Endometrial microvascular endothelial cells (primary cell): Measurements from ENCODE around the gene MEF2A. TPM values are rescaled to one million over a fixed set of nuclear protein-coding genes. Genes with fewer than 3 reads are reported as not detected.

ENCODE experiments used
- in situ Hi-C: cut with HindIII; loops from 2 replicates; pipeline ENCODE4 v1.10.0; 2017; ENCODE audit warnings: low sequenced_read_pairs, low pct_unique_long_range_greater_than_20kb; ENCODE audit errors: inconsistent ontology term
- total RNA-seq: library from RNA; depleted of rRNA; stranded (reverse); fragments of >200 nt; gene quantifications from one replicate; pipeline ENCODE4 v1.2.3, GENCODE V29; 2015; ENCODE audit errors: inconsistent ontology term

MEF2A gene
- total RNA-seq, 1 donor from 2014 or later: 28.8 TPM

DNA sequence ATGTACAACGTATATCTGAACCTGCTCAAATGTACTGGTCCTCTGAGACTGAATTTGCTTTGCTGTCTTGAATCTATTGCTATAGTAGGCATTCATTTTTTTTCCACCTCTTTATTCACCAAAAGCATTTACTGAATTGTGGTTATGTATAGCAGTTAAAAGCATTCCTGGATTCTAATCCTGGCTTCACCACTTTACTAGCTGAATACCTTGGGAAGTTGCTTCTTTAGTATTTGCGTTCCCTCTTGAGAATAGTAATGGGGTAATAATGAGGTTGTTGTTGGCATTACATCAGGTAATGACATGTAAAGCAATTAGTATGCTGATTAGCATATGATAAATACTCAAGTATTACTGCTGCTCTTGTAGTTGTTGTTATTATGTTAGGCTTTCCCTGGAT lies 29.1 kb downstream of the MEF2A start:
- in situ Hi-C loops: no loop called here

DNA sequence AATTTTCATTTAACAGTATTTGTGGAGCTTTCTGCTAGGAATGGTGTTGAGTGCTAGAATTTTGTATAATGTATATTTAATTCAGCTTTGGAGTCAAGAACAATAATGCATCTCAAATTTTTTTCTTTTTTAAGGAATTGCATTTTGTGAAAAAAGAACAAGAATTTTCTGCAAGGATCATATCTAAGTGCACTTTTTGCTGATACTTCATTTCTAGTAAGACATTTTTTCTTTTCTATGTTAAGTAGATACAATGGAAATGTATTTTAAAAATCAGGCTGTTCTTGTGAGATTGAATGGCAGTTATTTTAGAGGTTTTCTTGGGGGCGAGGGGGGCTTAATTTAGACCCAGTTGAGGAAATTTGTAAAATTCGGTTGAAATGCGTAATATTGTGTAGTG lies 32.5 kb downstream of the MEF2A start:
- in situ Hi-C loops: no loop called here

DNA sequence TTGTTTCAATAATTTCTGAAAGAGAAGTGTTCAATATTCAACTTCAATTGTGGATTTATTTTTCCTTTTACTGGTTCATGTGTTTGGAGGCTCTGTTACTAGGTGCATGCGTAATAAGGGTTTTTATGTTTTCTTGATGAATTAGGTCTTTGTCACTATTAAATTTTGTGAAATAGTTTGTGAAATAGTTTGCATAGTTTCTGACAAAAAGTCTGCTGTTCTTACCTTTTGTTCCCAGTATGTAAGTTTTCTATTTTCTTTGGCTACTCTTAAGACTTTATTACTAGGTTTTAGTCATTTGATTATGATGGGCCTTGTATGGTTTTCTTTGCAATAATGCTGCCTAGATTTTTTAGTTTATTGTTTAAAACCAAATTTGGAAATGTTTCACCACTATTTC lies 38.0 kb downstream of the MEF2A start:
- in situ Hi-C loops: no loop called here

DNA sequence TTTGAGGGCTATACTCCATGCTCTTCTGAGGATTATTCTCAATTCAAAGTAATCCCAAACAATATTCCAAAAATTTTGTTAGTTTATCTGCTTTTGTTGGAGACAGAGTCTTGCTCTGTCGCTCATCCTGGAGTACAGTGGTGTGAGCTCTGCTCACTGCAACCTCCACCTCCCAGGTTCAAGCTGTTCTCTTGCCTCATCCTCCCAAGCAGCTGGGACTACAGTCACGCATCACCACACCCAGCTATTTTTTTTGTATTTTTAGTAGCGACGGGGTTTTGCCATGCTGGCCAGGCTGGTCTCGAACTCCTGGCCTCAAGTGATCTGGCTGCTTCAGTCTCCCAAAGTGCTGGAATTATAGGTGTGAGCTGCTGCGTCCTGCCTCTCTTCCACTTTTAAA lies 39.1 kb downstream of the MEF2A start:
- in situ Hi-C loops: no loop called here

DNA sequence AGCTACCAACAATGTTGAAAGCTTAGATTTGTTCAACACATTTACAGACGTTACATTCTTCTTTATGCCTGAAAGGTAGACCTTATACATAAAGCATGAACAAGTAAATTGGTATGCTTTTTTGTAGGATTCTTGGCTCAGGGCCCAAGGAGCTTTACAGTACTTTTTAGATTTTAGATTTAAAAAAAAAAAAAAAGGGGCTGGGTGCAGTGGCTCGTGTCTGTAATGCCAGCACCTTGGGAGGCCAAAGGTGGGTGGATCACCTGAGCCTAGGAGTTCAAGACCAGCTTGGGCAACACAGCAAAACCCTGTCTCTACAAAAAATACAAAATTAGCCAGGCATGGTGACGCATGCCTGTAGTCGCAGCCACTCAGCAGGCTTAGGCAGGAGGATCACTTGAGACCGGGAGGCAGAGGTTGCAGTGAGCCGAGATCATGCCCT lies 39.7 kb downstream of the MEF2A start:
- in situ Hi-C loops: no loop called here

DNA sequence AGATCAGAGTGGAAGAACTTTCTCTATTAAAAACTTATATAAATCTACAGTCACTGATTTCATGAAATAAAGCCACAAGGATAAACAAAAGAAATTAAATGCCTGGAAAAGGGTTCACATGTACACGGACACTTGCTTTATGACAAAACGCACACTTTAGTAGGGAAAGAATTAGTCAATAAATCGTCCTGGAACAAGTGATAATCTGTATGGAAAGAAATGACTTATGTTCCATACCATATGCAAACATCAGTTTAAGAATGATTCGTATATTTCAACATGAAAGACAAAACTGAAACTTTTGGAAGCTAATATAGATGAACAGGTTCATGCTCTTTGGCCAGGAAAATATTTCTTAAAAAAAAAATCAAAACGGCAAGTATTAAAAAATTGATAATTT lies 40.2 kb downstream of the MEF2A start:
- in situ Hi-C loops: no loop called here

DNA sequence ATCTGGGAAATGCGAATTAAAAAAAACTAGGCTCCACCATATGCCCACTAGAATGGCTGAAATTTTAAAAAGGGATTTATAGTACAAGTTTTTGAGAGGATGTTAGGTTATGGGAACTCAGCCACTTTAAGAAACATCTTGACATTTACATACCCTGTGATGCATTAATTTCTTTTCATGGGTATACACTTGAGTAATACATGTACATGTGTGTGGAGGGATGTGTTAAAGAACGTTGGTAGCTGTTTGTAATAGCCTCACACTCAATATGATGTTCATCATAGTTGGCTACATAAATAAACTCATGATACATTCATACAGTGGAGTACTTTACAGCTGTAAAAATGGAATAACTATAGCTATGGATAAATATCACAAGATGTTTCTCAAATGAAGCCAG lies 40.9 kb downstream of the MEF2A start:
- in situ Hi-C loops: no loop called here

DNA sequence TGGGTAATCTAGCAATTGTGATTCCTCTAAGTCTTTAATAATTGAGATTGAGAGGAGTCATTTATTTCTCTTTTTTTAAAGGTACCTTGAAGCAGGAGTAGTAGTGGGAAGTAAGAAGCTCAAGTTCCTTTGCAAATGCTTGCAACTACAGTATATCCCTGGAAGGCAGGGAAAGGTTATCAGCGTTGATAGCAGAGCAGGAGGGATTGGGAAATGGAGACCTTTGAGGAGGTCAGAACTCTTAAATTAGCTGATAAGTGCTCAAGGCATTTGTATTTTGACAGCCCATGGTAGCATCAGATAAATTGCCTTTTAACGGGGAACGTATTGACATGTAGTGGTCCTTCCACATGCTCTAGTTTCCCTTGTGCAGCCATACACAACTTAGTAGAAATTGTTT lies 47.7 kb downstream of the MEF2A start:
- in situ Hi-C loops: no loop called here

DNA sequence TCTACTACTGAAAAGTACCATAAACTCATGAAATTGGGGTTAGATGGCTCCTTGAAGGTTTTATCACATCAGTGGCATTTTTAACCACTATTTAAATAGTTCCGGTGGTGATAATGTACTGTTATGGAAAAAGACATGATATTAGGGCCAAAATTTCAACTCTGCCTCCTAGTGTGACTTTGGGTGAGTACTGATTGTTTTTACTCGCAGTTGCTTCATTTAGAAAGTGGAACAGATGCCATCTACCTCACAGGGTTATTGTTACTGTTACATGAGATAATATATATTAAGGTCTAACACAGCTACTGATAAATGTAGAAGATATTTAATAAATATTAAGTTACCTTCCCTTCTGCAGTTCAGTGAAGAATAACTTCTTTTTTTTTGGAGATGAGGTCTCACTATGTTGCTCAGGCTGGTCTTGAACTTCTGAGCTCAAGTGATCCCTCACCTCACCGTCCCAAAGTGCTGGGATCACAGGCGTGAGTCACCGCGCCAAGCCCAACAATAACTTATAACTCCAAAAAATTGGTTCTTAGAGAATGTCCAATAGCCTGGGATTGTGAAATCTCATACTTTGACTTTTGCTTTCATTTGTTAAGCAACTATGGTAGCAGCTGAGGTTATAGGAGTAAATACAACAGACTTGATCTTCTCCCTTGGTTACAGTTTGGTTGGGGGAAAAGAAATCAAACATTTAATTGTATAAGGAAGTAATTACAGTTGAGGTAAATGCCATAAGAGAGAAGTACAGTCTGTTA lies 48.3 kb downstream of the MEF2A start:
- in situ Hi-C loops: no loop called here

DNA sequence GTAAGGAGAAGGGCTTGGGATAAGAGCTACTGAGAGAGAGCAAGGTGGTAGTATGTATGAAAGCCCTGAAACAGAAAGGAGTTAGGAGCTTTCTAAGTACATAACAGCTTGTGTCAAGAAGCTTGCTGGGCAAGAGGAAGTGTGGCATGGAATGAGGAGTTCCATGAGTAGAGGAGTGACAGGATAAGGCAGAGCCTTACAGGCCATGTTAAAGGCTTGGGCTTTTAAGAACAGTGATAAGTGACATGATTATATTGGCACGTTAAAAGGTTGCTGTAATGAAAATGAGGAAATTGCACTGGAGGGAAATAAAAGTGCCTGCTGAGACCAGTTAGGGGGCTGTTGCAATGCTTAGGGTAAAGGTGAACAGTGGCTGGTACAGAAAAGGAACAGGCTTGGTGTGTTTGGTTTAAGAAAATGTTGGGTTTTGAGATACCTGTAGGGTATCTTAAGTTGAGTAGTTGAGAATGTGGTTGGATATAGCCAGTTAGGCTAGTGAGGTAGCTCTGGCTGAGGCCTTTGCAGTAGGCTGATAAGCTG lies 49.0 kb downstream of the MEF2A start:
- in situ Hi-C loops: no loop called here

DNA sequence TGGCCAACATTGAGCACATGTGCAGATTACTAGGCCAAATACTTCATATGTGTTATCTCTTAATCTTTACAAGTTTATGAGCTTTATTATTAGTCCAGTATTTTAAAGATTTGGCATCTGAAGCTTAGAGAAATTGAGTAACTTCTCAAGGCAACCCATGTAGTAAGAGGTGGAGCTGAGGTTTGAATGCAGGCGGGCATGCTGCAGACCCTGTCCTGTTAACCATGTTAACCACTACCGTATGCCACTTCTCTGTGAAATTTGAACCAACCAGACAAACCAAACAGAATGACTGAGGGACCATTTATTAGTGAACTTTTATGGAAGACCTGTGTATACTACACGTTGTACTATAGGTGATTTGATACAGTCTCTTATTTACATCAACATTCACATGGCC lies 49.7 kb downstream of the MEF2A start:
- in situ Hi-C loops: no loop called here

DNA sequence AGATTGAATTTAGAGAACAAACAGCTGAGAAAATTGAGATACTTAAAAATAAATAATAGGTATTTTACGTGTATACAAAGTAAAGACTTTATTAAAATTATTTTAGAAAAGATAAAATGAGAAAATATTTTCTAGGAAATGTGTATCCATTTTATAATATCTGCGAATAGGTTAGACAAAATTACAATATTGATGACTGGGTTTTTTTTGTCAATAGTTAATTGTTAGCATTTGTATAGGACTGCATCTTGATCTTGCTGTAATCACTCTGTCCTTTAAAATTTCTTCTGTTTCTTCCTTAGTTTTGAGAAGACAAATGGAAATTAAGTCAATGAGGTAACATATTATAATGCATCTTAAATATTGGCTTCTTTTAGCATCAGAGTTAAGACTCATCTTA lies 50.3 kb downstream of the MEF2A start:
- in situ Hi-C loops: no loop called here

DNA sequence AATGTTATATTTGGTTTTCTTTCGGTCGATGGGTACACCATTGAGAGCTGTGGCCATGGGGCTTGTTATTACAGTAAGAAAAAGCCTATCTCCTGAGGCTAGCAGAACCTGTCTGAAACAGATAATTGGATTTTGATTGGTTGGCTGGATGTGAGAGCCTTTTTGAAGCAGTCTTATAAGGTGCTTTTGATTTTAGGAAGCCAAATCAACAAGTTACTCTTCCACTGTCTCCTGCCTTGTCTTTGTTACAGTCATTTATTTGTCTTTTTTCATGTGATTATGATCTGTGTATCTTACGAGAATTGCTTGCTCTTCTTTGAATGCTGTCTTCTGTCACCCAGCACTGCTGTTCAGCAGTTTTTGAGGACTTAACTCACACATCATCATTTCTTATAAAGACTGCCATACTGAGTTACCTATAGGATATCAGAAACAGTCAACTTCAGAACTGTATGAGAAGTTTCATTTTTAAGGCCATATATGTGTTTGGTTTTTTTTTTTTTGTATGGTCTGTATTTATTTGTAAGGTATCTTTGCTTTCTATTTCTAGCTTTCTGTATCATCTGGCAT lies 51.1 kb downstream of the MEF2A start:
- in situ Hi-C loops: no loop called here

DNA sequence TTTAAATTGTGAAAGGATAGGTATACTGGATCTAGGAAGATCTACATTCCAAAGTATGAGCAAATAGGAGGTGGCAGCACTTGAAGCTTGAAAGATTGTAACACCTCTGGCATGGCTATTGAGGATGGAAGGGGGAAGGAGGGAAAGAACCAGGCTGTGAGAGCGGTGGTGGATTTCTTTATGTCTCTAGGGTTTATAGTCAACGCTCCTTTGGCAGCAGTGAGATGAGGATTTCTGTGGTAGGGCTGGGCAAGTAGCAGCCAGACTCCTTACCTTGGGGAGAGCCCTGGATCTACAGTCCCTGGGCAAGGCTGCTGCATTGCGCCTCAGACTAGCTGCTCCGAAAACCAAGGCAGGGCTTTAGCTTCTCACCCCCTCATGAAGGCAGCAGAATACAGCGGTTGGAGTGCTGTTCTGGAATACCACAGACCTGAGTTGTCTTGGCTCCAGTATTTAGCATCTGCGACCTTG lies 53.2 kb downstream of the MEF2A start:
- in situ Hi-C loops: no loop called here

DNA sequence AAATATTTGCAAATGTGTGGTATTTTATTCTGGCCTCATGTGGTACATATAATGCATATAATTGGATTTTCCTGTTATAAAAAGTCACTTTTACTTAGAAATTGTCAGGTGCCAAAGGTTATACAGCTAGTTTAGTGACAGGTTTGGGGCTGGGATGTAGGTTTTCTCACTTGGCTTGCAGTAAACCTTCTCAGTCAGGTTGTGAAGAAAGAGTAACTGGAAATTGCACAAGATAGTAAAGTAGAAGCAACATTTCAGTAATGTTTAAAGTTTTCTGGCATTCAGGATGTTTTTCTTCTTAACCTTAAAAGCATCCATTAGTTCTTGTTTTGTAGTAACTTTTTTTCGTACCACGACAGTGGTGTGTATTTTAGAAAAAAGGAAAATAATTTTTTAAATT lies 53.9 kb downstream of the MEF2A start:
- in situ Hi-C loops: no loop called here

DNA sequence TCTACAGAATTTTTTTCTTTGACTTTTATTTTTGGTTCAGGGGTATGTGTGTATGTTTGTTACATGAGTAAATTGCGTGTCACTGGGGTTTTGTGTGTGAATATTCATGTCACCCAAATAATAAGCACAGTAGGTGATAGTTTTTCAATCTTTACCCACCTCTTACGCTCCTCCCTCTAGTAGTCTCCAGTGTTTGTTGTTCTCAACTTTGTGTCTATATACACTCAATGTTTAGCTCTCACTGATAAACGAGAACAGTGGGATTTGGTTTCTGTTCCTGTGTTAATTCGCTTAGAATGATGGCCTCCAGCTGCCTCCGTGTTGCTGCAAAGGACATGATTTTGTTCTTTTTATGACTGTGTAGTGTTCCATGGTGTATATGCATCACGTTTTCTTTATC lies 54.4 kb downstream of the MEF2A start:
- in situ Hi-C loops: no loop called here

DNA sequence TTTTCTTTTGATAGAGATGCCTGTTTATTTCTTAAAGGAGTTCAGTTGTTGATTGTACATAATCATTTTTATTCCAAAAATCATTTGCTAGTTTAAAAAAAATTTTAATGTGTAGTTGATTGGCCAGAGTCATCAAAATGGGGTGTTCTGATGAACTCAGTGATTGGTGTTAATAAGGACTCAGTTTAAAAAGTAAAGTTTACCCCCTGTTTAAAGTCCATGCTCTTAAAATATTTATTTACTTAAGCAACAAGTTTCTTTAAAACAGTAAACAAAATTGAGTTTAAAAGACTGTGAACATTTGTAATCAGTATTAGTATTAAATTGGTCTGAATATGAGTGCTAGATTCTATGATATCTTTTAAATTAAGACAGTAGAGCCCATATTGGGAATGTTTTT lies 56.0 kb downstream of the MEF2A start:
- in situ Hi-C loops: no loop called here

DNA sequence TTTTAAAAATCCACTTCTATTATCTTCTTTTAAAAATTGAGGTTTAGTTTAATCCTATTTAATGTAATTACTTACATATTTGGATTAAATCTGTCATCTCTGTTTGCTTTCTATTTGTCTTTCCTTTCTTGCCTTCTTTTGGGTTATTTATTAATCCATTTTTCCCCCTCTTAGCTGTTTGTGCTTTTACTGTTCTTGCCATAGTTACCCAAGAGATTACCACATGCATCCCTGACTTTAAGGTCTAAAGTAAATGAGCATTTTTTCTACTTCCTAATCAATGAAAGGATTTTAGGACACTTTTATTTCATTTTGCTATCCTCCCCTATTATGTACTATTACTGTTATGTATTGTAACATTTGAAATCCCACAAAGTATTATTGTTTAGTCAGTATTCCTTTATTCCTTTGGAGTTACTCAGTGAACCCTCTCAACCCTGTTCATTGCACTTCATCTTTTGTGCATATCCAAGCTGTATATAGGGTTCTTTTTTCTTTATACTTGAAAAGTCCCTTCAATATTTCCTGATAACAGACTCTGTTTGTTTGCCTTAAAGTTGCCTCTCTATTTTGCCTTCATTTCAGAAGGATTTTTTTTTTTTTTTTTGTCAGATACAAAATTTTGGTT lies 62.7 kb downstream of the MEF2A start:
- in situ Hi-C loops: no loop called here

DNA sequence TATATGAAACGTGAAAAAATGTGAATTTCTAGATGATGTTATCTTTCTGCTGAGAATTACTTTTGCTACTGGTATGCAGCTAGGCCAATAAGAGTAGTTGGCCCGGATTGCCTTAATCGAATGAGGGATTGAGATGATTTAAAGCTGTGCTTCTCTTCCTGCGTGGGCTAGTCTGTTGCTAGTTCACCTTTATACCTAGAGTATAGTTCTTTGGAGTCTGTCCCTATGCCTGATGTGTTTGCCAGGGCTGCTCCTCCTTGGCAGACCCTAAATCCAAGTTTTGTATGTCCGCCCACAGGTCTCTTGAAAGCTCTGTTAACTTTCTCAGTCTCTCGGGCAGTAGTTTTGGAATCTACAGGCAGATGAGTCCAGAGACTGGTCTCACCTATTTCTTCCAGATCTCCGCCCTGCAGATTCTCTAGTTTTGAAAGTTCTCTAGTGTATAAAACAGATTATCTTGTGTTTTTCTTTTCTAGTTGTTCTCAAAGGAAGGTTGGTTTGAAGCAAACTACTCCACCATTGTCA lies 64.9 kb downstream of the MEF2A start:
- in situ Hi-C loops: no loop called here

DNA sequence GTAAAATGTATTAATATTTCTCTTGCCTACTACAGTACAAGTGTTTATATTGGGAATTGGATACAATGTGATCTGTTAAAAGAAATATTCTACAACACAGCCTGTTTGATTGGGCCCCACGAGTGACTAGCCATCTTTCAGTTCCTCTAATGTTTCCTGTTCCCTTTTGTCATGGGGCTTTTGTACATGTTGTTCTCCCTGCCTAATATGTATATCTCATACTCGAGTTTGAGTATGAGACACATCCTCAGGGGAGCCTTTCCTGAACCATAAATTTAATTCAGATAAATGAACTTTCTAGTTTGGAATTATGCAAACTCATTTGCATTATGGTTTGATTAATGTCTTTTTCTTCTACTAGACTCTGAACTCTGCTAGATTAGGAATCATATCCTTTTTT lies 65.5 kb downstream of the MEF2A start:
- in situ Hi-C loops: no loop called here
